CD1c-positive myeloid dendritic cell (primary cell): Measurements from ENCODE around the gene MKX.

ENCODE experiments used
- DNase-seq: peaks from one replicate; pipeline ENCODE4 v3.0.0-alpha.2; 2016; ENCODE audit errors: extremely low spot score

MKX gene

GRCh38 chr10:27745732-27746396 lies at the start of gene MKX:
Gene MKX (minus strand): TSS chr10:27745819. CDS start chr10:27743415, 2,404 bp downstream.
- peak; percentile 55 for DNase-seq

DNA sequence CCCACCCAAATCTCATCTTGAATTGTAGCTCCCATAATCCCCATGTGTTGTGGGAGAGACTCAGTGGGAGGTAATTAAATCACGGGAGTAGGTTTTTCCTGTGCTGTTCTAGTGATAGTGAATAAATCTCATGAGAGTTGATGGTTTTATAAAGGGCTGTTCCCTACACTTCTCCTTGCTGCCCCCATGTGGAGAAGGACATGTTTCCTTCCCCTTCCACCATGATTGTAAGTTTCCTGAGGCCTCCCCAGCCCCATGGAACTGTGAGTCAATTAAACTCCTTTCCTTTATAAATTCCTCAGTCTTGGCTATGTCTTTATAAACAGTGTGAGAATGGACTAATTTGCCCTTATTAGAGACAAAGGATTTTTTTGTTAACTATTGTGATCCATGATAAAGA lies 48.5 kb upstream of the MKX start:
- no peak for DNase-seq

- DNase-seq: no peak
Measured at GRCh38 chr10:27792216-27792615, 46.6 kb upstream of the MKX start.

DNA sequence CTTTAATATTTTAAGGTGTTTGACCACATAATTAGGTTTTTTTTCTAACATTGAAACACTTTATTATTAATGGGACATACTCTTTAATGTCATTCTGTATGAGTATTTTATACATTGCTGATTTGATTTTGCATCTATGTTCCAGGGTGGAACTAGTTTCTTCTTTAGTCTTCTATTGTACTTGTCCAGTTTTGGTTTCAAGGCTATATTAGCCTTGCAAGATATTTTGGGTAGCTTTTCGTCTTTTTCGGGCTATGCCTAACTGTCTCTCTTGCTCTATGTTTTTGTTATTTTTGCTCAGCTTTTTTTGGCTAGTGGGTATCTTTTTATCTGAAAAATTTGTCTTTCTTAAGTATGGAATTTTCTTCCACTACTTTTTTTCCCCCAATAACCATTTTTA lies 38.7 kb upstream of the MKX start:
- no peak for DNase-seq

GRCh38 chr10:27783660-27784059 lies 38.0 kb upstream of the MKX start:
- DNase-seq: peak; percentile 71

DNA sequence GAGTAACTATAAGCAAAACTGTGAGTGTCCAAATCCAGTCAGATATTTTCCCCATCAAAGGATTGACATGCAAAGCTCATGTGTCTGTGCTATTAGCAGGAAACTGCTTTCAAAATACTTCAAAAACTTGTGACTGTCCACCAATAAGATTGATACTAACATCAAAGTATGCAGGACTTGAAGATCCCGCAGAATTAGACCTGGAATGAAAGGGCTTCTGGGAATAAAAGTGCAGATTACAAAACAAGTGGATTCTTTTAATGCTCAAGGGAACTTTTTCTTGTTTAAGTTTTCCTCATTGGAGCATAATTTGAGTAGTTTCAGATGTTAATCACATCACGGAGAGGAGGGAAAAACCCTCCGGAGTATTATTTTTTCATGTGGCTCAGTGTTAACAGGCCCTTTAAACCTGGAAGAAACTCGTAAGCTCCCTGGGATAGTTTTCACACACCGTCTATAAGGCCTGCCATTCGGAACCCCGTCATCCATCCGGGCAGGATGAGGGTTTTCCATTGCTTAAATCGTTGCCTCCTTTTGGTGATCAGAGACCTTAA lies 33.9 kb upstream of the MKX start:
- DNase-seq: no peak

- no peak for DNase-seq
Measured at GRCh38 chr10:27774831-27775230, 29.2 kb upstream of the MKX start.

GRCh38 chr10:27771231-27771630 lies 25.6 kb upstream of the MKX start:
- no peak for DNase-seq

DNA sequence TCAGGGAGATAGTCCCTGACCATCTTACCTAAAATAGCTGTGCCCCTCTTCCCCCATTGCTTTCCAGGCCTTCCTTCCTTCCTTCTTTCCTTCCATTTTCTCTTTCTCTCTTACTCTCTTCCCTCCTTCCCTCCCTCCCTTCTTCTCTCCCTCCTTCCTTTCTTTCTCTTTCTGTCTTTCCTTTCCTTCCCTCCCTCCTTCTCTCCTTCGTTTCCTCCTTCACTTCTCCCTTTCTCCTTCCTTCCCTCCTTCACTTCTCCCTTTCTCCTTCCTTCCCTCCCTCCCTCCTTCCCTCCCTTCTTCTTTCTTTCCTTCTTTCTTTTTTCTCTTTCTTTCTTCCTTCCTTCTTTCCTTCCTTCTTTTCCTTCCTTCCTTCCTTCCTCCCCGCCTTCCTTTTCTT lies 24.6 kb upstream of the MKX start:
- DNase-seq: no peak

DNA sequence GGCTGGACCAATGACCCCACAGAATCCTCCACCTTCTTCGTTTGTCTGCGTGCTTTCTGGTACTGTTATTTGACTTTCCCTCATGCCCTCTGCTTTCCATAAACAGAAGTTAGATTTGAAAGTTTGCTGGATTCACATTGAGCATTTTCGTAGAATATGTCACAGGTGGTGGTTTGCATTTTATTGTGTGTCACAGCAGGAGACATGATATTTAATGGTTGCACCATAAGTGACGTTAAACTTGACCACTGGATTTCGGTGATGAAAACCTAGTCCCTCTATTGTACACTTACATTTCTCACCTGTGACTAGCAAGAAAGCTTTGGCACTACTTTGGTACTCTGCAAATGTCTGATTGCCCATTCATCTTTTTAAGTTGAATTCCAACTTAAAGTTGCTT lies 15.2 kb upstream of the MKX start:
- DNase-seq: no peak

GRCh38 chr10:27759483-27760272 lies 14.1 kb upstream of the MKX start:
- DNase-seq: no peak

DNA sequence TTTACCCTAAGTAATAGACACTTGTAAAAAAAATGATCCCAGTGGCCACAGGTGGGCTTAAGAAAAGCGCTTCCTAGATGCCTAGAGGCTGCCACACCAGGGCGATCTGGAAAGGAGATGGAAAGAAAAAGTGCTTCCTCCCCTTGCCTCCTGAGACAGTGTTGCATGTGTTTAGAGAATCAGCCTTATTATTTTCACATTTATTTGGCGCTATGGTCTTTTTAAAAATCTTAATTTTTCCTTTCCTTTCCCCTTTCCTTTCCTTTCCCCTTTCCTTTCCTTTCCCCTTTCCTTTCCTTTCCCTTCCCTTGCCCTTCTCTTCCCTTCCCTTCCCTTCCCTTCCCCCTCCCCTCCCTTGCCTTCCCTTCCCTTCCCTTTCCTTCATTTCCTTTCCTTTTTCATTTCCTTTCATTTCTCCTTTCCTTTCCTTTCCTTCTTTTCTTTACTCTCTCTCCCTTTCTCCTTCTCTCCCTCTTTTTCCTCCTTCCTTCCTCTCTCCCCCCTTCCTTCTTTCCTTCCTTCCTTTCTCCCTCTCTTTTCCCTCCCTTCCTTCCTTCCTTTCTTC lies 7.1 kb upstream of the MKX start:
- DNase-seq: no peak

GRCh38 chr10:27748601-27749000 lies 3.0 kb upstream of the MKX start:
- no peak for DNase-seq

- no peak for DNase-seq
Measured at GRCh38 chr10:27747096-27747451, 1.5 kb upstream of the MKX start.

GRCh38 chr10:27746397-27747095 lies 927 bp upstream of the MKX start:
- no peak for DNase-seq

DNA sequence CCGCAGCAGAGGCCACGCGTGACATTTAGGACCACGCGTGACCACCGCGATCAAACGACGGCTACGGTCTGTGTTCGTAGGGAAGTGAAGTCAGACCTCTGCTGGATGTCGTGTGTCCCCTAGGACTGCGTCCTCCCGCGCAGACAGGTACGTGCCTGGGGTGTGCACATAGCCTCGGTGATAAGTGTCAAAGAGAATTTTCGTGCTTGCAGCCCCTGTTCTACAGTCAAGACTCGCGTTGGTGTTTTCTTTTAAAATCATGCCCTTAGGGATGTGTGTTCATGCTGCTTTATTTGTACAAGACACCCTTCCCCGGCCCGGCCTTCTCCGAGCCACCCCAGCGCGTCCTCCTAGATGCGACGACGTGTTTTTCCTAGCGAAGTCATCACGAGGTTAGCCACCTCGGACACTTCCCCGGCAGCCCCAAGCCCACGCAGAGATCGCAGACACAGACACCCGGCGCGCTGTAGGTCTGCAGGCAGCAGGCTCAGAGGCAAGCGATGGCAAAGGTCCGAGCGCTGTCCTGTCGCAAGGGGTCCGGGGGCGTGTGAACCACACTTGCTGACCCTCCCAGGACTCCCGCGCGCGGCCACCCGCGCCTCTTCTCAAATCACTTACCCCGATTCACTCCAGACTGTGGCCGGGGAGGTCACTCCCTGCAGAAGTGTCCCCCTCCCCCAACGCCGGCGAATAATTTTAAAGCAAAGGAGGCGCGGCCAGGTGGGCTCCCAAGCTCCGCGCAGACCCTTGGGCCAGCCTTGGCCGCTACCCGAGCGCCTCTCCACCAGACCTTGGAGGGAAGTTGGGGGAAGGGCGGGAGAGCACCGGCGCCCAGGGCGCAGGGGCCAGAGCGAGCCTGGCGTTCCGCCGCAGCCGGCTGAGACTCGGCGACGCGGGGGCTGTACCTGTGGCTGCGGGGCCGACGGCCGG lies 552 bp downstream of the MKX start:
- DNase-seq: peak; percentile 48

DNA sequence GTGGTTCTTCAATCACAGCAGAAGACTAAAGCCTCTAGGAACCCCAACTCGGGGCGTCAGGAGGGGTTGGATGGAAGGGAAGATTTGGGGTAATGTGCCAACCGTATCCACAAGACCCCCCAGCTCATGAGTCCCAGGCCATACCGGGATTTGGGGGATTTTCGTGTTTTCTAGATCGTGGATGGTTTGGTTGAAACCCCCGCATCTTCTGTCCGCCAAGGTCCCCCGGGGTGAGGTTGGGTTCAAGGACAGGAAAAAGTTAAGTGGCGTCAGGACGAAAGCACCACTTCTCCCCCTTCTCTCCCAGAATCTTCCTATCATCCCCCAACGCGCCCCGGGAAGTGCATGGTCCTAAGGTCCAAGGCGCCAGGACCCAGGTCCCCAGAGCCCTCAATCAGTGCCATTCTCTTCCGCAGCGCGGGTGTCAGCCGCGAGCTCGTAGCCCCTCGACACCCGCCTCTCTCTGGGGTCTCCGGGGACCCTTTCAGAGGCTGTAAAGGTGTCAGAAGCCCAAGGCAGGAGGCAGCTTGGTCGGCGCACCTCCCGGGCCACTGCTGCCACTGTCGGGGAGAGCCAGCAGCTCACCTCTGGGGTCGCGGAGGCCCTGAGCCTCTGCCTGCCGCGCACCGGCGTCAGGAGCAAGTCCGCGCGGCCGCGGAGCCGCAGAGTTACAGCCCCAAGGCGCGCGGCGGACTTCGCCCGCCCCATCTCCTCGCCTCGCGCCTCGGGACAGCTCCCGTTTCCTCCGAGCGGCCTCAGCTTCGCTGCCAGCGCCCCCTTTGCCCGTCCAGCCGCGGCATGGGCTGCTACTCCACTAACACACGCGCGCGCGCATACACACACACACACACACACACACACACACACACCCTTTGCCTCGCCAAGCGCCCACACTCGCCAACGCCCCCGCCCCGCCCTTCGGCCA lies 1.5 kb downstream of the MKX start:
- DNase-seq: peak; percentile 30

- peak; percentile 24 for DNase-seq
Measured at GRCh38 chr10:27743012-27743876, 2.4 kb downstream of the MKX start.
